SK-N-MC (cell line): ENCODE results near the gene CHI3L2.

Experiments used
- DNase-seq: peaks from one replicate; pipeline ENCODE4 v3.0.0-alpha.2; 2011; ENCODE audit warnings: low read depth, low spot score
- H3K27ac ChIP-seq: fragments of 200-600 bp; sonication (generic); 2 replicates; pipeline ENCODE4 v1.5.1; 2016; ENCODE audit warnings: mixed run types
- H3K36me3 ChIP-seq: fragments of 200-600 bp; sonication (generic); 2 replicates; pipeline ENCODE4 v1.6.1; 2017; ENCODE audit warnings: antibody characterized with exemption, low read length, mixed read lengths; ENCODE audit not compliant: insufficient read depth
- H3K4me3 ChIP-seq: fragments of 200-600 bp; sonication (generic); 2 replicates; pipeline ENCODE4 v1.5.1; 2016
- H3K9ac ChIP-seq: fragments of 200-600 bp; sonication (generic); 2 replicates; pipeline ENCODE4 v1.8.0; 2017; ENCODE audit warnings: mixed run types, mixed read lengths; ENCODE audit not compliant: insufficient read length
- H3K9me3 ChIP-seq: fragments of 200-600 bp; sonication (generic); 2 replicates; pipeline ENCODE4 v1.6.1; 2017; ENCODE audit warnings: low read depth, mild to moderate bottlenecking, antibody characterized with exemption, low read length, moderate library complexity, mixed read lengths
- EZH2 ChIP-seq: fragments of 200-600 bp; sonication (generic); IDR thresholded peaks from one replicate; pipeline ENCODE4 v1.6.1; 2017; ENCODE audit warnings: antibody characterized with exemption
- FOXP2 ChIP-seq: optimal IDR thresholded peaks from 2 replicates; pipeline ENCODE3; 2011; ENCODE audit warnings: mild to moderate bottlenecking, moderate library complexity; ENCODE audit not compliant: insufficient read depth; ENCODE audit errors: extremely low read length, control extremely low read depth
- POLR2AphosphoS5 ChIP-seq: IDR thresholded peaks from 2 replicates; pipeline ENCODE4 v1.6.1; 2012; ENCODE audit warnings: mild to moderate bottlenecking, low read depth, low read length, borderline replicate concordance

Gene CHI3L2

DNA sequence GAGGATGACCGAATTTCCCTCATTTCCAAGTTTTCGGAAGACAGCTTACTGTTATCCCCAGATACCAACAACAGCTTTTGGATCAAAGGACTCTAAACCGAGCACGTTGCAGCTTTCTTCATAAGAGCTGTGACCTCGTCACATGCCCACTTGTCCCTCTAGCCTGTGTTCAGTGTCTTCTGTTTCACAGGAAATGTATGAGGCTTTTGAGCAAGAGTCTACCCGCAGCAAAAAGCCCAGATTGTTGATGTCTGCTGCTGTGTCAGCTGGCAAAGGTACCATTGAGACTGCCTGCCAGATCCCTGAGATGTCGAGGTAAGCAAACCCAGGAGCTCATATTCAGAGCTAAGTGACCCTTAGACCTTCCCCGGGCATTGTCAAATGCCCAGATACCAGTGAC, 24.1 kb downstream of the CHI3L2 start:
- no peak for DNase-seq

DNA sequence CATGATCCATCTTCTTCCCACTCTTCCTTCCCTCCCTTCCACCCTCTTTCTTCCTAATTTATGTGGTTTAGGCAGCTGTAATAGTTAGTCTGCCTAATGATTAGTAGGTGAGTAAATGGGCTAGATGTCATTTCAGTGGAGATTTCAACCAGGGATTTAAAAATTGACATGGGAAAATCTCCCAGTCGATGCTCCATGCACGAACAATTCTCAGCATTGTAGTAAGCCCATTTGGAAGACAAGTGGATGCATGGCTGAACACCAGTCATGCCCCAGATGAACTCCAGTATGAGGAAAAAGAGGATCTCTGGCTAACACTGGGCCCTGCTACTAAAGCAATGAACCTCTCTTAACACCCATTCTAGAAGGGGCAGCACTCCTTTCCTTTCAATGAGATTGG, 25.3 kb downstream of the CHI3L2 start:
- no peaks in the 10 kb centered on the region for H3K36me3 ChIP-seq
- H3K9me3 ChIP-seq: no peaks in the 10 kb centered on the region
- no peak overlapping the region for H3K4me3 ChIP-seq
- no peak overlapping the region for H3K27ac ChIP-seq
- no peak for TF ChIP-seq POLR2AphosphoS5
- no peak for TF ChIP-seq FOXP2
- no peak for TF ChIP-seq EZH2
- no peak overlapping the region for H3K9ac ChIP-seq
- DNase-seq: no peak

More for the DNA sequence above, 24.1 kb downstream of the CHI3L2 start:
- Histone ChIP-seq H3K9ac (no peak overlapping the region), H3K36me3 (no peaks in the 10 kb centered on the region), H3K4me3 (no peak overlapping the region), H3K27ac (no peak overlapping the region), H3K9me3 (no peaks in the 10 kb centered on the region)
- no peak for TF ChIP-seq EZH2
- TF ChIP-seq POLR2AphosphoS5: no peak
- no peak for TF ChIP-seq FOXP2

DNA sequence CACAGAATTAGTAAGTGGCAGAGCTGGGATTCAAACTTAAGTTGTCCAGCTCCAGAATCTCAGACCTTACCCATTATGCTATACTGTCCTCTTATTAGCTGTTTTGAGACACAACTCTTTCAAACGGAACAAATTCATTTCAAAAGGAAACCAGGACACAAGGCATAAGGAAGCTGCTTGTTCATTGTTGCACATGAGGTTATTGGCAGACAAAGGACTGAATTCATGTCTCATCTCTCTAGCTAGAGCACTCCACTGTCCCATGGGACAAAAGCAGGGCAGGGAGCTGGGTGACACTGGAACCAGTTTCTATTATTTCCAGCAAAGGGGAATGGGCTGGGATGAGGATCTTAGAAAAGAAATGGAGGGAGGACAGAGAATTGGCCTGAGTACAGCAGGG, 26.4 kb downstream of the CHI3L2 start:
- no peak overlapping the region for H3K27ac ChIP-seq
- TF ChIP-seq FOXP2 (no peak), POLR2AphosphoS5 (no peak), EZH2 (no peak)

DNA sequence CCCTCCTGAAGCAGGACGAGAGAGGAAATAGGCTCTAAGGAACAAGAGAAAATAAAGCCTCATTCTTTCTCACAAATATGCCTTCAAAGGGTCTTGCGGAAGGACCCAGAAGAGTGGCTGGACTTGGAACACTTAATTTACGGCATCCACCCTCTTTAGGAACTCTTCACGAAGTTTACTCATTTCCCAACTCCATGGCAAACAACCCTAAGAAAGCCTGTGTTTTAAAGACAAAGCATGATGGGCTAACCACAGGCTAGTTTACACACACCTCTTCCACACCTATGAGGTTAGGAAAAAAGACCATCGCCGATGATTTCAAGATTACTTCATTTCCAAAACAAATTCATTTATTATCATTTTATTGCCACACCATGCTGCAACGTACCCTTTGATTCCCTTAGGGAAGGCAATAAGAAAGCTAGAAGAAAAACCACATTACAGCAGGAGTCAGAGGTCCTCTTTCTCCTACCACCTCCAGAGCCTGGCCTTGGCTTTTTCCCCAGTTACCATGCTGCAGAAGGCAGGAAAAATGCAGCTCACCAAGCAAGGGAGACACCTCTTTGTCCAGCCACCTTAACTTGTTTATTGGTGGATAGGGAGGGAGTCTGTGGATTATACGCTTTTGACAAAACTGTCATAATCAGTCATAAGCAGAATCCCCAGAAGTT, 29.6 kb downstream of the CHI3L2 start:
- H3K36me3 ChIP-seq: no peaks in the 10 kb centered on the region
- DNase-seq: no peak
- no peak overlapping the region for H3K9ac ChIP-seq
- no peak overlapping the region for H3K27ac ChIP-seq
- no peaks in the 10 kb centered on the region for H3K9me3 ChIP-seq
- H3K4me3 ChIP-seq: no peak overlapping the region
- no peak for TF ChIP-seq EZH2
- no peak for TF ChIP-seq POLR2AphosphoS5
- no peak for TF ChIP-seq FOXP2

More for the DNA sequence above, 26.4 kb downstream of the CHI3L2 start:
- H3K36me3 ChIP-seq: no peaks in the 10 kb centered on the region
- DNase-seq: no peak
- no peaks in the 10 kb centered on the region for H3K9me3 ChIP-seq
- H3K4me3 ChIP-seq: no peak overlapping the region
- no peak overlapping the region for H3K9ac ChIP-seq

DNA sequence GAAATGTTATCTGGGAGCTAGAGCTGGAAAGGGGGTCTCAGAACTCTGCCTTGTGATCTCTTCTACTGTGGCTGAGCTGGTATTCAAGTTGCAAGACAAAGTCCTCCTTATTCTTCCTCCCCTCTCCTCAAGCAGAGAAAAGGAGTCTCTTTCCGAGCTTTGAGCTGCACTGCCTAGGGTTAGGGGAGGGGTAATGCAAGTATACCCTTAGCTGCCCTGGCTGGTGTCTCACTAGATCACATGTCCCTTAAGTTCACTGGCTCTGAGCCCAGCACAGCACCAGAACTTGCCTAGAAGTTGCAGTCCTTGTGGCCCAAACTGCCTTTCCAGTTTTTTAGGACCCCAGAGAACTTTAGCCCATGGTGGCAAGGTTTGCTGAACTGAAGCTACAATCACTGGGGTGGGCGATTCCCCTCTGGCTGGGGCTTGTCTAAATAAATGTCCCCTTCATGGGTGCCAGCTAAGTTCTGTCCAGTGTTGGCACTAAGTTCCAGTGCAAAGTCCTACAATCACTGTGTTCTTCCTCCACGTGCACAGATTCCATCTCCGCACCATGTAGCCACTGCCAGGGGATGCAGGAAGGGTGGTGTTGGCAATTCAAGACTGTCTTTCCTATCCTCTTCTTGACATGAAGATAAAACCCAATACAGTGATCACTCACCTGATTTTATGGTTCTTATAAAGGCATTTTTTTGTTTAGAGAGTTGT, 40.4 kb downstream of the CHI3L2 start:
- Histone ChIP-seq H3K36me3 (no peaks in the 10 kb centered on the region), H3K27ac (no peak overlapping the region), H3K9me3 (no peaks in the 10 kb centered on the region), H3K9ac (no peak overlapping the region), H3K4me3 (no peak overlapping the region)
- TF ChIP-seq EZH2 (no peak), POLR2AphosphoS5 (no peak), FOXP2 (no peak)
- DNase-seq: no peak

DNA sequence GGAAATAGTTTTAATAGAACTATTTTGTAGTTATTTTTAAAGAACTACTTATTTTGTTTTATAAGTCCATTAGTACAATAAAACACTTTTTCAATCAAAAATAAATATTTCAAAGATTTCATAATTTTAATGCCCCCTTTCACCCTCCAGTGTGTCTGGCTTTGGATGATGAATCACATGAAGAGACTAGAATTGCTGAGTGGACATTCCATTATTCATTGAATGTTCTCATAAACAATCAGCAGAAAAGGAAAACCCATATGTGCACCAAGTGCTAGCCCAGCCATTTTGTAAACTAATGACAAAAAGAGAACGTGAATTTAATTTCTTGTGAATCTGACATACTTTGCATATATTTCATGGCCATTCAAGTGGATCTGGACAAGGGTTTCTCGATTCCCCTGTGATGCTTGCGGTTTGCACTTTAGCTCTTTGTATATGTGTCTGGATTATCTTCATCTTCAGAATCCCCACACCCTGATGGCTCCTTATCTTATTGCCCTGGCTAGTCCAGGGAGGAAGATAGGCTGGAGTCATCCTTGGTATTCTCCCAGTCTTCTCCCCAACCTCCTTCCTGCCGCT, 42.4 kb downstream of the CHI3L2 start:
- no peak overlapping the region for H3K27ac ChIP-seq
- TF ChIP-seq EZH2 (no peak), POLR2AphosphoS5 (no peak), FOXP2 (no peak)
- no peak overlapping the region for H3K4me3 ChIP-seq
- H3K9ac ChIP-seq: no peak overlapping the region
- no peak for DNase-seq
- no peaks in the 10 kb centered on the region for H3K36me3 ChIP-seq
- H3K9me3 ChIP-seq: no peaks in the 10 kb centered on the region

DNA sequence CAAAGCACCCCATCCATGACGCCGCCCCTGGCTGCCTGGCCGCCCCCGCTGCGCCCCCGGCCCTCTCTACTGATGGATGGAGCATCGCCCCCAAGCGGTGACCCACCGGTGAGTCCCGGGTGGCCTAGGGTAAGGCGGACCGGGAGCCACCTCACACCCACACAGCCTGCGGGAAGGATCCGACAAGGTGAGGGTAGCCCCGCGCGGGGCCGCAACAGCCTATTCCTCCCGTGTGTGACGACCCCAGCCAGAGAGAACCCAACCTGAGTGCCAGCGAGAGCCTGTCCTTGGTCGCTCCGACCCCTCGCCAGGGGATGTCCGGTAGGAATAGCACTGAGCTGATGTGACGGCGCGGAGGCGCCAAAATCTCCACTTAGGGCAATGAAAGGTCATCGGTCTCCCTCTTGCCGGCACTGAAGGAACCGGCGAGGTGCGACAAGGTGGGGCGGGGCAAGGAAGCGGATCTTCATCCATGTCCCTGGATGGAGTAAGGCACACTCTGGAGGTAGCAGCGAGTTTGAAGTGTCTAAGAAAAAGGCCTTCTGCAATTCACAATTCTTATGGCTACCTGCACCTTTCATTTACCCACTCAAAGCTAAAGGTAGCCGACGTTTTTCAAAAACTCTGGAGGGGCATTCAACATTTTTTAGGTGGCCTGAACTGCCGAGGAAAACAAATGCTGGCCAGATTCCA, 43.4 kb downstream of the CHI3L2 start:
- Histone ChIP-seq H3K36me3 (no peaks in the 10 kb centered on the region), H3K27ac (no peak overlapping the region), H3K4me3 (no peak overlapping the region), H3K9ac (no peak overlapping the region), H3K9me3 (no peaks in the 10 kb centered on the region)
- no peak for DNase-seq
- TF ChIP-seq FOXP2: no peak
- TF ChIP-seq EZH2: no peak
- no peak for TF ChIP-seq POLR2AphosphoS5

DNA sequence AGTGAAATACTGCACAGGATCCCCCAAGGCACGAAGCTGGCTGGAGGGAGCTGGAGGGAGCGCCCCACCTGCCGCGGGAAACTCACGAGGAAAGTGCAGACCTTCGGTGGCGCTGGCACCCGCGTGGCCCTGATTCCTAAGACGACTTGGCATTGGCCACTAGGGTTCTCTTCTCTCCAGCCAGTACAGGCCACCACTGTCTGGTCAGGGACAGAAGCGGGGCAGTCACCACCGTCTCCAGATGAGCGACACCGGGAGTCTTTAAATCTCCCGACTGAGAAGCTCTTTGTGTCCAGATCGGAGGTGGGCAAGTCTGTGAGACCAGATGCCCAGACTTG, 43.9 kb downstream of the CHI3L2 start:
- no peak overlapping the region for H3K27ac ChIP-seq
- no peak overlapping the region for H3K4me3 ChIP-seq
- no peaks in the 10 kb centered on the region for H3K9me3 ChIP-seq
- H3K9ac ChIP-seq: no peak overlapping the region
- TF ChIP-seq FOXP2: no peak
- no peak for TF ChIP-seq EZH2
- TF ChIP-seq POLR2AphosphoS5: no peak
- DNase-seq: no peak
- H3K36me3 ChIP-seq: no peaks in the 10 kb centered on the region
